HG02852 (cell line): ENCODE results near the gene SMOC1.

ENCODE experiments used
- ATAC-seq: cut with Tn5 transposase; IDR thresholded peaks from one replicate; pipeline ENCODE4 v1.9.1; 2021; ENCODE audit warnings: mild to moderate bottlenecking, moderate library complexity; ENCODE audit not compliant: unreplicated experiment

The SMOC1 gene

GRCh38 chr14:69979882-69980281 lies 100.7 kb downstream of the SMOC1 start:
- no peak for ATAC-seq

- ATAC-seq, result no peak
Measured at GRCh38 chr14:69980457-69981425, 101.5 kb downstream of the SMOC1 start.

- no peak for ATAC-seq
Measured at GRCh38 chr14:69982220-69982839, 103.1 kb downstream of the SMOC1 start.

- no peak for ATAC-seq
Measured at GRCh38 chr14:69982886-69983285, 103.7 kb downstream of the SMOC1 start.

- ATAC-seq, result no peak
Measured at GRCh38 chr14:69983317-69983716, 104.1 kb downstream of the SMOC1 start.

GRCh38 chr14:69985463-69985862 lies 106.2 kb downstream of the SMOC1 start:
- ATAC-seq, result no peak

- ATAC-seq, result no peak
Measured at GRCh38 chr14:69986336-69986735, 107.1 kb downstream of the SMOC1 start.

GRCh38 chr14:69987406-69988121 lies 108.3 kb downstream of the SMOC1 start:
- no peak for ATAC-seq

GRCh38 chr14:69988979-69989378 lies 109.8 kb downstream of the SMOC1 start:
- no peak for ATAC-seq

GRCh38 chr14:69989622-69990021 lies 110.4 kb downstream of the SMOC1 start:
- no peak for ATAC-seq

- ATAC-seq, result no peak
Measured at GRCh38 chr14:69990323-69990722, 111.1 kb downstream of the SMOC1 start.

GRCh38 chr14:69991422-69991821 lies 112.2 kb downstream of the SMOC1 start:
- ATAC-seq, result no peak

GRCh38 chr14:69992564-69992963 lies 113.3 kb downstream of the SMOC1 start:
- no peak for ATAC-seq

GRCh38 chr14:69993326-69993725 lies 114.1 kb downstream of the SMOC1 start:
- ATAC-seq, result no peak

- ATAC-seq, result no peak
Measured at GRCh38 chr14:69994002-69994401, 114.8 kb downstream of the SMOC1 start.

GRCh38 chr14:69996216-69996615 lies 117.0 kb downstream of the SMOC1 start:
- no peak for ATAC-seq

GRCh38 chr14:69997849-69998248 lies 118.6 kb downstream of the SMOC1 start:
- no peak for ATAC-seq

- ATAC-seq, result no peak
Measured at GRCh38 chr14:69999261-69999674, 120.1 kb downstream of the SMOC1 start.

GRCh38 chr14:70000601-70001000 lies 121.4 kb downstream of the SMOC1 start:
- ATAC-seq, result no peak

GRCh38 chr14:70002589-70003346 lies 123.6 kb downstream of the SMOC1 start:
- no peak for ATAC-seq

- no peak for ATAC-seq
Measured at GRCh38 chr14:70004791-70005190, 125.6 kb downstream of the SMOC1 start.
